HEK293T (cell line): ENCODE data around the gene SERPINA9.

Source experiments
- ARNT ChIP-seq: fragments of 450-650 bp; IDR thresholded peaks from 2 replicates; pipeline ENCODE4 v1.6.1; 2017; ENCODE audit warnings: mild to moderate bottlenecking
- ELF4 ChIP-seq: fragments of 450-650 bp; IDR thresholded peaks from 2 replicates; pipeline ENCODE4 v1.6.1; 2017; ENCODE audit warnings: antibody characterized with exemption
- FOXA1 ChIP-seq: fragments of 450-650 bp; IDR thresholded peaks from 2 replicates; pipeline ENCODE4 v1.6.1; 2016; ENCODE audit warnings: mild to moderate bottlenecking
- NFRKB ChIP-seq: fragments of 450-650 bp; IDR thresholded peaks from 2 replicates; pipeline ENCODE4 v1.6.1; 2016; ENCODE audit warnings: mild to moderate bottlenecking, moderate library complexity
- SP1 ChIP-seq: fragments of 450-650 bp; IDR thresholded peaks from 2 replicates; pipeline ENCODE4 v1.6.1; 2017
- ZNF384 ChIP-seq: fragments of 450-650 bp; IDR thresholded peaks from 2 replicates; pipeline ENCODE4 v1.6.1; 2016

DNA sequence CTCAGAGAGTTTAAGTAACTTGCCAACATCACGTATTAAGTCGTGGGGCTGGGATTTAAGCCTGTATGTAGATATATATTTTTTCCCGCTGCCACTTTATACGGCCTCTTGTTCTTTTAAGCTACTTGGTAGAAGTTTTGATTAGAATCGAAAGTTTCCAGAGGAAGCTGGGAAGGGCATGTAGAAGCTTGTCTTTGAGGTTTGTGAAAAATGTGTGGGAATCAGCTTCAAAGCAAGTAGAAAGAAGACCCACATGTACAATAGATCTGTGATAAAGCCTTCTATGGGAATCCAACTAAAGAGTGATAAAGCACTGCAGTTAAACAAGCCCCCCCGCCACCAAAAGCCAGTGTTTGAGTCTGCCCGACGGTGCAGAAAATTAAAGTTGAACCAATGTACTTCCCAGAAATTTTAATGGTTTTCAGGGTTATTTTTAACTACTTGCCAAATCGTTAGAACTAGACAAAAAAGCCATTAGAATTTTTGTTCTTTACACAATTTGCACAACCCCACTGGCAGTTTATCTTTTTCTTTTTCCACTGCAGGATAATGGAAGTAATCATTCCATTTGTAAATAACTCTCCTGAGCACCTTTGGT lies 48.9 kb downstream of the SERPINA9 start:
- no peak for TF ChIP-seq ELF4
- no peak for TF ChIP-seq ZNF384
- TF ChIP-seq ARNT: no peak
- no peak for TF ChIP-seq FOXA1
- TF ChIP-seq SP1: no peak
- TF ChIP-seq NFRKB: no peak
